ENCODE data around the gene STAT3. TPM values are rescaled to one million over a fixed set of nuclear protein-coding genes. Genes with fewer than 3 reads are reported as not detected.

STAT3 gene
- total and polyA plus RNA-seq, 9 of the 15 experiments (the other 6 are each of a cell fraction or from before 2014, with no cell fraction given): 90.0 to 179 (median 114) TPM

DNA sequence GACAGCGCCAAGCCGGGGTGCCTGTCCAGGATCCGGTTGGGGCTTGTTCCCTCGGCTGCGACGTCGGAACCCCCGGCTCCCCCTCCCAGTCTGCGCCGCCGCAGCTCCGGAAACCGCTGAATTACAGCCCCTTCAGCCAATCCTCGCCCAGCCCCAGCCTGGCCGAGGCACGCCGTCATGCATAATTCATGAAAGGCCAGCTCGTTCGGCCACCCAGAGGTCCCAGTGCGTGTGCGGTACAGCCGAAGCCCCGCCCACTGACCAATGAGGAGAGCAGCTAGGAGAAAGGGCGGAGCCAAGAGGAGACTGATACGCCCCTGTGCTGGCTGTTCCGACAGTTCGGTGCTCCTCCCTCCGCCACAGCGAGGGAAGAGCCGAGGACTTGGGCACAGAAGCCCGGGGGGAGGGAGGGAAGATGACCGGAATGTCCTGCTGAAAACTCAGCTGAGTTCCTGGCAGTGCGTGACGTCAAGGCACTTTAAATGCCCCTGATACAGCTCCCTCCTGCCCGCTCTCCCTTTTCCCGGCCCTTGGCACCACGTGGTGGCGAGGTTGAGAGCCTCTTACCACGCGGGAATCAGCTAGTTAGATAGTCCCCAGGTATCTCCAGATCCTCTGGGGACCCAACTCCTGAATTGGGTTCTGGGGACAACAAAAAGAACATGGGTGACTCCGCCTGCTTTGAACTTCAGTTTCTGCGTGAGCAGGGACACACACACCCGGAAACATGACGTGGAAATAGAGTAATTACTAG, at the start of gene STAT3 (continued):
- TF ChIP-seq, protein P1, sequence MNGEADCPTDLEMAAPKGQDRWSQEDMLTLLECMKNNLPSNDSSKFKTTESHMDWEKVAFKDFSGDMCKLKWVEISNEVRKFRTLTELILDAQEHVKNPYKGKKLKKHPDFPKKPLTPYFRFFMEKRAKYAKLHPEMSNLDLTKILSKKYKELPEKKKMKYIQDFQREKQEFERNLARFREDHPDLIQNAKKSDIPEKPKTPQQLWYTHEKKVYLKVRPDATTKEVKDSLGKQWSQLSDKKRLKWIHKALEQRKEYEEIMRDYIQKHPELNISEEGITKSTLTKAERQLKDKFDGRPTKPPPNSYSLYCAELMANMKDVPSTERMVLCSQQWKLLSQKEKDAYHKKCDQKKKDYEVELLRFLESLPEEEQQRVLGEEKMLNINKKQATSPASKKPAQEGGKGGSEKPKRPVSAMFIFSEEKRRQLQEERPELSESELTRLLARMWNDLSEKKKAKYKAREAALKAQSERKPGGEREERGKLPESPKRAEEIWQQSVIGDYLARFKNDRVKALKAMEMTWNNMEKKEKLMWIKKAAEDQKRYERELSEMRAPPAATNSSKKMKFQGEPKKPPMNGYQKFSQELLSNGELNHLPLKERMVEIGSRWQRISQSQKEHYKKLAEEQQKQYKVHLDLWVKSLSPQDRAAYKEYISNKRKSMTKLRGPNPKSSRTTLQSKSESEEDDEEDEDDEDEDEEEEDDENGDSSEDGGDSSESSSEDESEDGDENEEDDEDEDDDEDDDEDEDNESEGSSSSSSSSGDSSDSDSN (IDR thresholded peaks at IDR 0.05; ENCODE audit: borderline replicate concordance in 1 of 2, low read depth in 2 of 2, low read length in 2 of 2): peak in 1 of 2 experiments; percentile 78; a peak in 1 of 4 replicates
- TF ChIP-seq, protein P2, sequence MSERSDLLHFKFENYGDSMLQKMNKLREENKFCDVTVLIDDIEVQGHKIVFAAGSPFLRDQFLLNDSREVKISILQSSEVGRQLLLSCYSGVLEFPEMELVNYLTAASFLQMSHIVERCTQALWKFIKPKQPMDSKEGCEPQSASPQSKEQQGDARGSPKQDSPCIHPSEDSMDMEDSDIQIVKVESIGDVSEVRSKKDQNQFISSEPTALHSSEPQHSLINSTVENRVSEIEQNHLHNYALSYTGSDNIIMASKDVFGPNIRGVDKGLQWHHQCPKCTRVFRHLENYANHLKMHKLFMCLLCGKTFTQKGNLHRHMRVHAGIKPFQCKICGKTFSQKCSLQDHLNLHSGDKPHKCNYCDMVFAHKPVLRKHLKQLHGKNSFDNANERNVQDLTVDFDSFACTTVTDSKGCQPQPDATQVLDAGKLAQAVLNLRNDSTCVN (CRISPR knock-in tag; IDR thresholded peaks at IDR 0.05): no peak
- TF ChIP-seq PYGO2 (tag; IDR thresholded peaks at IDR 0.05): no peak
- TF ChIP-seq, protein P3, sequence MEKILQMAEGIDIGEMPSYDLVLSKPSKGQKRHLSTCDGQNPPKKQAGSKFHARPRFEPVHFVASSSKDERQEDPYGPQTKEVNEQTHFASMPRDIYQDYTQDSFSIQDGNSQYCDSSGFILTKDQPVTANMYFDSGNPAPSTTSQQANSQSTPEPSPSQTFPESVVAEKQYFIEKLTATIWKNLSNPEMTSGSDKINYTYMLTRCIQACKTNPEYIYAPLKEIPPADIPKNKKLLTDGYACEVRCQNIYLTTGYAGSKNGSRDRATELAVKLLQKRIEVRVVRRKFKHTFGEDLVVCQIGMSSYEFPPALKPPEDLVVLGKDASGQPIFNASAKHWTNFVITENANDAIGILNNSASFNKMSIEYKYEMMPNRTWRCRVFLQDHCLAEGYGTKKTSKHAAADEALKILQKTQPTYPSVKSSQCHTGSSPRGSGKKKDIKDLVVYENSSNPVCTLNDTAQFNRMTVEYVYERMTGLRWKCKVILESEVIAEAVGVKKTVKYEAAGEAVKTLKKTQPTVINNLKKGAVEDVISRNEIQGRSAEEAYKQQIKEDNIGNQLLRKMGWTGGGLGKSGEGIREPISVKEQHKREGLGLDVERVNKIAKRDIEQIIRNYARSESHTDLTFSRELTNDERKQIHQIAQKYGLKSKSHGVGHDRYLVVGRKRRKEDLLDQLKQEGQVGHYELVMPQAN (IDR thresholded peaks at IDR 0.05; ENCODE audit: borderline replicate concordance): peak; percentile 91
- TF ChIP-seq, protein P4, sequence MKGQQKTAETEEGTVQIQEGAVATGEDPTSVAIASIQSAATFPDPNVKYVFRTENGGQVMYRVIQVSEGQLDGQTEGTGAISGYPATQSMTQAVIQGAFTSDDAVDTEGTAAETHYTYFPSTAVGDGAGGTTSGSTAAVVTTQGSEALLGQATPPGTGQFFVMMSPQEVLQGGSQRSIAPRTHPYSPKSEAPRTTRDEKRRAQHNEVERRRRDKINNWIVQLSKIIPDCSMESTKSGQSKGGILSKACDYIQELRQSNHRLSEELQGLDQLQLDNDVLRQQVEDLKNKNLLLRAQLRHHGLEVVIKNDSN (CRISPR knock-in tag; IDR thresholded peaks at IDR 0.05): 0 out of 2 replicates have a peak, but pooled peaks have one; percentile 11
- TF ChIP-seq, protein P5, sequence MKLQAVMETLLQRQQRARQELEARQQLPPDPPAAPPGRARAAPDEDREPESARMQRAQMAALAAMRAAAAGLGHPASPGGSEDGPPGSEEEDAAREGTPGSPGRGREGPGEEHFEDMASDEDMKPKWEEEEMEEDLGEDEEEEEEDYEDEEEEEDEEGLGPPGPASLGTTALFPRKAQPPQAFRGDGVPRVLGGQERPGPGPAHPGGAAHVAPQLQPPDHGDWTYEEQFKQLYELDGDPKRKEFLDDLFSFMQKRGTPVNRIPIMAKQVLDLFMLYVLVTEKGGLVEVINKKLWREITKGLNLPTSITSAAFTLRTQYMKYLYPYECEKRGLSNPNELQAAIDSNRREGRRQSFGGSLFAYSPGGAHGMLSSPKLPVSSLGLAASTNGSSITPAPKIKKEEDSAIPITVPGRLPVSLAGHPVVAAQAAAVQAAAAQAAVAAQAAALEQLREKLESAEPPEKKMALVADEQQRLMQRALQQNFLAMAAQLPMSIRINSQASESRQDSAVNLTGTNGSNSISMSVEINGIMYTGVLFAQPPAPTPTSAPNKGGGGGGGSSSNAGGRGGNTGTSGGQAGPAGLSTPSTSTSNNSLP (IDR thresholded peaks at IDR 0.05; ENCODE audit: borderline replicate concordance, low read depth, low read length): peak; percentile 43; the same call in 1 of the 2 replicates
- TF ChIP-seq MAFK (IDR thresholded peaks at IDR 0.05; ENCODE audit: low read length): no peak
- TF ChIP-seq ARNT (IDR thresholded peaks at IDR 0.05): peak in 1 of 2 experiments; percentile 78; a peak in 1 of 4 replicates
